T-cell (primary cell): ENCODE data around the gene SCFD2. TPM values are rescaled to one million over a fixed set of nuclear protein-coding genes. Genes with fewer than 3 reads are reported as not detected.
"Not testable (repeated sequence)": the region's sequence is repeated elsewhere in the genome, so short reads cannot be mapped to it uniquely, and the experiment has no call there.

Source experiments
- ATAC-seq, 4 experiments: fragments of 200-7000 bp in 3 of 4; fragments of 150-1000 bp in 1 of 4; cut with Tn5 transposase; replicated peaks in 1 of 4; 1 replicate in 3 of 4; 2 replicates in 1 of 4; pipeline ENCODE4 v1.10.0; 2021; ENCODE audit warnings: moderate library complexity in 3 of 4, mild to moderate bottlenecking in 2 of 4, moderate number of reproducible peaks in 1 of 4
- CTCF ChIA-PET, 2 donors: fragments of 300-600 bp; sonication (Branson Sonifier 250); formaldehyde crosslinking; loops; one replicate each; lab custom pipeline; 2022; ENCODE audit warnings: antibody characterized with exemption in 2 of 2; lab: Charles Lee
- POLR2A ChIA-PET, 2 donors: fragments of 300-600 bp; sonication (Branson Sonifier 250); formaldehyde crosslinking; loops; one replicate each; lab custom pipeline; 2022; ENCODE audit warnings: antibody characterized with exemption in 2 of 2; lab: Charles Lee
- DNase-seq, 35 experiments: peaks; one replicate each; pipeline versions ENCODE4 v3.0.0 to v3.0.0-alpha.2; 2013 to 2023
- H3K27ac ChIP-seq: one replicate; pipeline ENCODE4 v1.5.1; 2013; ENCODE audit warnings: low read length
- H3K27me3 ChIP-seq, 2 experiments: replicated peaks in 1 of 2; 1 replicate in 1 of 2; 2 replicates in 1 of 2; pipeline versions ENCODE4 v1.6.1 to v1.7.0; 2013; ENCODE audit warnings: low read length in 1 of 2, mixed read lengths in 1 of 2; ENCODE audit not compliant: control insufficient read depth in 2 of 2, insufficient read depth in 2 of 2; ENCODE audit errors: extremely low read depth in 1 of 2
- H3K36me3 ChIP-seq, 2 donors: 1 replicate in 1 of 2; 2 replicates in 1 of 2; pipeline versions ENCODE4 v1.6.1 to v1.7.0; 2013; ENCODE audit warnings: low read length in 1 of 2; ENCODE audit not compliant: control insufficient read depth in 2 of 2, insufficient read depth in 1 of 2; ENCODE audit errors: extremely low read depth in 1 of 2
- H3K4me1 ChIP-seq, 2 experiments: 1 replicate in 1 of 2; 2 replicates in 1 of 2; pipeline versions ENCODE4 v1.6.1 to v1.7.0; 2013; ENCODE audit warnings: low read length in 2 of 2, mixed read lengths in 1 of 2; ENCODE audit not compliant: insufficient read depth in 2 of 2, control insufficient read depth in 1 of 2; ENCODE audit errors: extremely low read depth in 1 of 2
- H3K4me3 ChIP-seq, 2 donors: 1 replicate in 1 of 2; 2 replicates in 1 of 2; pipeline versions ENCODE4 v1.5.1 to v1.7.0; 2013; ENCODE audit warnings: mild to moderate bottlenecking in 2 of 2, low read length in 1 of 2, moderate library complexity in 1 of 2; ENCODE audit not compliant: control insufficient read depth in 1 of 2; ENCODE audit errors: extremely low read depth in 1 of 2
- H3K9me3 ChIP-seq: 2 replicates; pipeline ENCODE4 v1.7.0; 2013
- H3K27ac Mint-ChIP-seq, 2 donors: one replicate each; pipeline ENCODE4 v1.8.0; 2020 to 2021; ENCODE audit warnings: mild to moderate bottlenecking in 2 of 2, mixed read lengths in 2 of 2
- H3K27me3 Mint-ChIP-seq, 2 donors: one replicate each; pipeline ENCODE4 v1.8.0; 2021 to 2022; ENCODE audit warnings: mixed read lengths in 2 of 2
- H3K36me3 Mint-ChIP-seq: one replicate; pipeline ENCODE4 v1.8.0; 2021; ENCODE audit warnings: mixed read lengths
- H3K4me1 Mint-ChIP-seq, 3 donors: one replicate each; pipeline ENCODE4 v1.8.0; 2020 to 2022; ENCODE audit warnings: mixed read lengths in 3 of 3, mild to moderate bottlenecking in 1 of 3
- H3K4me3 Mint-ChIP-seq, 3 donors: one replicate each; pipeline ENCODE4 v1.8.0; 2020 to 2022; ENCODE audit warnings: mild to moderate bottlenecking in 3 of 3, mixed read lengths in 3 of 3, moderate library complexity in 3 of 3
- H3K9me3 Mint-ChIP-seq, 3 donors: one replicate each; pipeline ENCODE4 v1.8.0; 2020 to 2022; ENCODE audit warnings: mixed read lengths in 3 of 3
- WGBS: methylation state at CpG from one replicate; pipeline ENCODE4 v1.1.5; 2013; ENCODE audit warnings: missing lambda C conversion rate; ENCODE audit not compliant: insufficient coverage; 5-methylcytosine and 5-hydroxymethylcytosine counted together
- total RNA-seq, 35 experiments: library from RNA in 6 of 35; stranded (reverse) in 6 of 35; fragments of 120-200 nt in 1 of 35; gene quantifications; one replicate each; pipeline versions ENCODE4 v1.2.1 to v1.2.4 and lab custom pipeline; 2013 to 2026

SCFD2 gene
- total RNA-seq, 5 donors from 2014 or later (not counting 1 experiment from before 2014, with no cell fraction given), result 19.0 to 28.9 (median 21.8) TPM

DNA sequence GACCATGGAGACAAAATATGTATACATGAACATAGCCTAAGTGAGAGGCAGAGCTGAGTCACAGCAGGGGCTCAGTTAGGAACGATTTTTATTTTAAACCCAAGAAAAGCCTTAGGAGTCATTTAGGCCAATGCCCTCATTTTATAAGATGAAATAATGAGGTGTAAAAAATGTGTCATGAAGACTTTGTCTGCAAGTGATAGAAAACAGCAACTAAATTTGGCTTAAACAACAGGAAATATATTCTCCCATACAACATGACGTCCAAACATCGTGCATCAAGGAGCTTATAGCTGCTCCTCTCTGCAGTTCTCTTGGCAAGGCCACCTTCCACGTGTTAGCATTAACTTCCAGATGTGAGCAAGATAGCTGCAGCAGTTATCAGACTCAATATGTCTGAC is 16.8 kb downstream of the SCFD2 start:
- peaks cover 0 to 6% (median 0%) of the 10 kb centered on the region in 3 donors for H3K9me3 Mint-ChIP-seq
- H3K36me3 Mint-ChIP-seq, result peaks cover 74% of the 10 kb centered on the region
- no peak overlapping the region for H3K4me3 Mint-ChIP-seq
- no peak for DNase-seq
- ChIA-PET CTCF (no interaction called here), POLR2A (interaction anchor here in 1 of 2 donors (0.6 kb wide), 1 partner anchor 32 kb away, joined by 5 read pairs; no protein-coding TSS in a partner anchor)
- Histone ChIP-seq H3K4me3 (no peak overlapping the region), H3K27ac (no peak overlapping the region), H3K4me1 (no peaks in the 10 kb centered on the region), H3K27me3 (no peaks in the 10 kb centered on the region), H3K36me3 (peaks cover 0 to 14% of the 10 kb centered on the region in 2 donors), H3K9me3 (no peaks in the 10 kb centered on the region)
- no peaks in the 10 kb centered on the region for H3K27me3 Mint-ChIP-seq
- H3K27ac Mint-ChIP-seq, result no peak overlapping the region
- WGBS, result 100% methylated on average over 3 of the region's 4 CpGs
- H3K4me1 Mint-ChIP-seq, result peaks cover 0 to 9% (median 6%) of the 10 kb centered on the region in 3 donors
- no peak for ATAC-seq

DNA sequence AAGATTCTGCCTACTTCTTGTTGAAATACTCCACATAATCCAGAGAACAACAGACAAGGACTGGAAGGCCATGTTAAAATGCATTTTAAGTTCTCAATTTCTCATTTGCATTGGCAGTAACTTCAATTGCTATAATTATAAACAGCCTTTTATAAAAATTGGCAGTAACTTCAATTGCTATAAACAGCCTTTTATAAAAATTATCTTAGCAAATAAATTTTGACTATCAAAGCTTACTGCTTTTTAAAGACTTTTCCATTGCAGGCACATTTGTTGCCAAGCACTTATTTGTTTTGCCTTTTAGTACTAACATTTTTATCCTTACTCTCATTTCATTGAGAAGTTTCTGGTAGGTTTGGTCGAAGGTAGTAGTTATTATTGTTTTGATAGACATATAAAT is 17.8 kb downstream of the SCFD2 start:
- Histone ChIP-seq H3K27ac (no peak overlapping the region), H3K4me1 (no peaks in the 10 kb centered on the region), H3K27me3 (no peaks in the 10 kb centered on the region), H3K9me3 (no peaks in the 10 kb centered on the region), H3K36me3 (peaks cover 0 to 14% of the 10 kb centered on the region in 2 donors), H3K4me3 (no peak overlapping the region)
- H3K4me3 Mint-ChIP-seq, result no peak overlapping the region
- peaks cover 0 to 11% (median 0%) of the 10 kb centered on the region in 3 donors for H3K9me3 Mint-ChIP-seq
- ChIA-PET CTCF (no interaction called here), POLR2A (no interaction called here)
- peaks cover 5 to 11% (median 9%) of the 10 kb centered on the region in 3 donors for H3K4me1 Mint-ChIP-seq
- peaks cover 78% of the 10 kb centered on the region for H3K36me3 Mint-ChIP-seq
- H3K27me3 Mint-ChIP-seq, result no peaks in the 10 kb centered on the region
- no peak overlapping the region for H3K27ac Mint-ChIP-seq
- ATAC-seq, result no peak
- DNase-seq, result no peak
- WGBS, result no CpG with 5 or more reads among the region's 1 CpG

DNA sequence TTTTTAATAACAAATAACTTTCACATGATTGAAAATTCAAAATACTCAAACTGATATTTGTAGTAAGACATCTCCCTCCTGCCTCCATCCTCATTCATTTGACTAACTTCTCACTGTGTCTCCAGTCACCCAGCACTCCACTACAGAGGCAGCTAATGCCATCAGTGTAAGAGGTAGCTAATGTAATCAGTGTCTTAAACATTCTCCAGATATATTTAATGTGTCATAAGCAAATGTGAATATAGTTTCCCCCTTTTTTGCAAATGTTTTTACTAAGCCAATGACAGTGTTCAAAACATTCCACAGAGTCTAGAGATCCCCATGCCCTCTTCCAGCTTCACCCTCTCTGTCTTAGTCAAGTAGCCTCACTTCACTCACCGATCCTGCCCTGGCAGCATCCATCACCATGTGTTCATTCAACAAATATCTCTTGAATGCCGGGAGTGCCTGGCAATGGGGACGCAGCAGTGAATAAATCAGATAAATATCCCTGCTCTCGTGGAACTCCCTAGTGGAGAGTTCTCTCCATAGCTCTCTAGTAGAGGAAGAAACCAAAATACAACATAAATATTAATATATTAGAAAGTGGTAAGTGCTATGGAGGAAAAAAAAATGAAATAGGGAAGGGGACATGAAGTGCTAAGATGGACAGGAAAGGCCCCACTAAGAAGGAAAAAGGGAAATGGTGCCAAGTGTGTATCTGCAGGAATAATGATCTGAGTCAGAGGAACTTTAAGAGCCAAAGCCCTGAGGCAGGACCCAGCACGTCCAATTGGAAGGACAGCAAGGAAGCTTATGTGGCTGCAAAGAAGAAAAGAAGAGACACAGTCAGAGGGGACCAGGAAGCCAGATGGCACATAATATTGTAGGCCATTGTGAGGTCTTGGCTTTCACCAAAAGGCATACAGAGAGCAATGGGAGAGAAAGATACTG is 18.7 kb downstream of the SCFD2 start:
- H3K27ac Mint-ChIP-seq, result no peak overlapping the region
- H3K4me1 Mint-ChIP-seq, result peaks cover 7 to 18% (median 9%) of the 10 kb centered on the region in 3 donors
- H3K36me3 Mint-ChIP-seq, result peaks cover 76% of the 10 kb centered on the region
- H3K4me3 ChIP-seq, result no peak overlapping the region
- no peak overlapping the region for H3K27ac ChIP-seq
- CTCF ChIA-PET, result no interaction called here
- no peaks in the 10 kb centered on the region for H3K9me3 ChIP-seq
- ATAC-seq (no peak), DNase-seq (no peak)
- 84% methylated on average over 2 of the region's 5 CpGs for WGBS
- peaks cover 0 to 8% of the 10 kb centered on the region in 2 donors for H3K36me3 ChIP-seq
- POLR2A ChIA-PET, result no interaction called here
- peaks cover 0 to 12% (median 3%) of the 10 kb centered on the region in 3 donors for H3K9me3 Mint-ChIP-seq
- no peaks in the 10 kb centered on the region for H3K27me3 ChIP-seq
- no peaks in the 10 kb centered on the region for H3K4me1 ChIP-seq
- no peak overlapping the region for H3K4me3 Mint-ChIP-seq
- H3K27me3 Mint-ChIP-seq, result no peaks in the 10 kb centered on the region

DNA sequence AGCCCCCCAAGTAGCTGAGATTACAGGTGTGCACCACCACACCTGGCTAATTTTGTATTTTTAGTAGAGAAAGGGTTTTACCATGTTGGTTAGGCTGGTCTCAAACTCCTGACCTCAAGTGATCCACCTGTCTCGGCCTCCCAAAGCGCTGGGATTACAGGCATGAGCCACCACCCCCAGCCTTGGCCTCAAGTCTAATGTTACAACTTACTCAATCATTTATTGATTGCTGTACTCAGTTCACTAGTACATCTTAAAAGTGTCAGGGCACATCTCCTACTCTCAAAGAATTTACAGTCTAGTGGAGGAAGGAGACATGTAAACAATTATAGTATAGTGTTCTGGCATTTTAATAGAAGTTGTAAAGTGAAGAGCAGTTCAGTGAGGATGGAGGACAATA is 19.5 kb downstream of the SCFD2 start:
- H3K27me3 Mint-ChIP-seq, H3K27me3 ChIP-seq, H3K9me3 ChIP-seq, H3K4me3 ChIP-seq, H3K27ac Mint-ChIP-seq, H3K4me3 Mint-ChIP-seq, H3K36me3 ChIP-seq, H3K27ac ChIP-seq, ATAC-seq, POLR2A ChIA-PET, DNase-seq, CTCF ChIA-PET, H3K4me1 ChIP-seq: not testable (repeated sequence)
- Mint-ChIP-seq H3K4me1 (peaks cover 7 to 23% (median 9%) of the 10 kb centered on the region in 3 donors), H3K9me3 (peaks cover 5 to 12% (median 8%) of the 10 kb centered on the region in 3 donors), H3K36me3 (peaks cover 78% of the 10 kb centered on the region)
- 100% methylated on average over 1 of the region's 2 CpGs for WGBS

DNA sequence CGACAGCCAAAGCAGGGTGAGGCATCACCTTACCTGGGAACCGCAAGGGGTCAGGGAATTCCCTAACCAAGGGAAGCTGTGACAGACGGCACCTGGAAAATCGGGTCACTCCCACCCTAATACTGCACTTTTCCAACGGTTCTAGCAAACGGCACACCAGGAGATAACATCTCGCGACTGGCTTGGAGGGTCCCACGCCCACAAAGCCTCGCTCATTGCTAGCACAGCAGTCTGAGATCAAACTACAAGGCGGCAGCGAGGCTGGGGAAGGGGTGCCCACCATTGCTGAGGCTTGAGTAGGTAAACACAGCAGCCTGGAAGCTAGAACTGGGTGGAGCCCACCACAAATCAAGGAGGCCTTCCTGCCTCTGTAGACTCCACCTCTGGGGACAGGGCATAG is 25.7 kb downstream of the SCFD2 start:
- H3K4me3 Mint-ChIP-seq, DNase-seq, H3K27ac ChIP-seq, H3K9me3 ChIP-seq, H3K27ac Mint-ChIP-seq, H3K27me3 Mint-ChIP-seq, H3K27me3 ChIP-seq, ATAC-seq, H3K36me3 ChIP-seq, POLR2A ChIA-PET, H3K4me3 ChIP-seq, H3K4me1 ChIP-seq, CTCF ChIA-PET: not testable (repeated sequence)
- 94% methylated on average over 8 of the region's 12 CpGs for WGBS
- Mint-ChIP-seq H3K4me1 (peaks cover 12 to 22% (median 15%) of the 10 kb centered on the region in 3 donors), H3K9me3 (peaks cover 5 to 14% (median 11%) of the 10 kb centered on the region in 3 donors), H3K36me3 (peaks cover 68% of the 10 kb centered on the region)

DNA sequence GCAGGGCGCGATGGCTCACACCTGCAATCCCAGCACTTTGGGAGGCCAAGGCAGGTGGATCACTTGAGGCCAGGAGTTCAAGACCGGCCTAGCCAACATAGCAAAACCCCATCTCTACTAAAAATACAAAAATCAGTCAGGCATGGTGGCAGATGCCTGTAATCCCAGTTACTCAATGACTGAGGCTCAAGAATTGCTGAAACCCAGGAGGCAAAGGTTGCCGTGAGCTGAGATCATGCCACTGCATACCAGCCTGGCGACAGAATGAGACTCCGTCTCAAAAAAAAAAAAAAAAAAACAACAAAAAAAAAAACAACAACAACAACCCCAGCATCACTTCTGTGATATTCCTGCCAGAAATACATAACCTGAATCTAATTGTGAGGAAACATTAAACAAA is 30.9 kb downstream of the SCFD2 start:
- H3K4me1 ChIP-seq, H3K9me3 ChIP-seq, H3K4me3 ChIP-seq, H3K9me3 Mint-ChIP-seq, H3K27ac ChIP-seq, H3K4me3 Mint-ChIP-seq, H3K36me3 ChIP-seq, CTCF ChIA-PET, POLR2A ChIA-PET, H3K27me3 Mint-ChIP-seq, ATAC-seq, DNase-seq, H3K27ac Mint-ChIP-seq, H3K27me3 ChIP-seq: not testable (repeated sequence)
- Mint-ChIP-seq H3K4me1 (peaks cover 4 to 10% (median 6%) of the 10 kb centered on the region in 3 donors), H3K36me3 (peaks cover 38% of the 10 kb centered on the region)
- WGBS, result 100% methylated on average over 2 of the region's 6 CpGs
